Measurements from ENCODE around the gene PPIL6. TPM values are rescaled to one million over a fixed set of nuclear protein-coding genes. Genes with fewer than 3 reads are reported as not detected.

The PPIL6 gene
- polyA plus RNA-seq, 1 of the 3 experiments (the other 2 are of a cell fraction): 1.1 TPM

- peaks cover 35% of the 10 kb centered on the region for H3K79me2 ChIP-seq (ENCODE audit: insufficient read depth)
- 0 out of 2 replicates have a peak, but pooled peaks have one; percentile 13 for TF ChIP-seq TCF12 (IDR thresholded peaks at IDR 0.05)
- no peak for TF ChIP-seq FOXM1 (IDR thresholded peaks at IDR 0.05; ENCODE audit: low read depth)
- CTCF ChIA-PET: interaction anchor here (0.7 kb wide), 1 partner anchor 30 kb away, joined by 3 read pairs; no protein-coding TSS in a partner anchor
- peaks cover 15 to 20% of the 10 kb centered on the region in 2 experiments for H3K36me3 ChIP-seq (replicated peaks in 1 of 2; ENCODE audit: control insufficient read depth in 1 of 2, insufficient read depth in 2 of 2, low read length in 1 of 2)
- peak overlapping the region; percentile 89; the same call in 1 of the 2 replicates for H2AFZ ChIP-seq (ENCODE audit: low read depth)
- H3K9me3 ChIP-seq: no peaks in the 10 kb centered on the region
- WGBS (ENCODE audit: low lambda C conversion rate): 47% methylated on average over 3 of the region's 3 CpGs
- peaks cover 4% of the 10 kb centered on the region for H3F3A ChIP-seq (replicated peaks; ENCODE audit: insufficient read depth)
- no peak overlapping the region for H3K9ac ChIP-seq
- H3K4me2 ChIP-seq: peak overlapping the region; percentile 60; the same call in 1 of the 2 replicates
- no peaks in the 10 kb centered on the region for H3K27me3 ChIP-seq (ENCODE audit: insufficient read depth)
- H4K20me1 ChIP-seq (ENCODE audit: insufficient read depth): no peaks in the 10 kb centered on the region
- POLR2A ChIA-PET: no interaction called here
- H3K4me1 ChIP-seq (ENCODE audit: control insufficient read depth in 1 of 2, insufficient read depth in 2 of 2, low read depth in 1 of 2, low read length in 1 of 2): peaks cover 11 to 12% of the 10 kb centered on the region in 2 experiments; a peak in 3 of 4 replicates
- no peak for DNase-seq
- no peak overlapping the region for H3K27ac ChIP-seq (ENCODE audit: low read depth in 2 of 2, low read length in 1 of 2)
- no peak overlapping the region for H3K4me3 ChIP-seq (ENCODE audit: low read depth in 2 of 2, low read length in 1 of 2)
- H3K9me2 ChIP-seq: no peaks in the 10 kb centered on the region
Measured at GRCh38 chr6:109484122-109484521, 43.7 kb upstream of the PPIL6 start.

- Histone ChIP-seq H3K27me3 (ENCODE audit: insufficient read depth) (no peaks in the 10 kb centered on the region), H3K4me2 (peak overlapping the region; percentile 60), H3F3A (replicated peaks; ENCODE audit: insufficient read depth) (peaks cover 4% of the 10 kb centered on the region), H2AFZ (ENCODE audit: low read depth) (peak overlapping the region; percentile 89; the same call in 1 of the 2 replicates), H3K4me3 (ENCODE audit: low read depth in 2 of 2, low read length in 1 of 2) (peak overlapping the region; percentile 39 to 61; a peak in 3 of 4 replicates), H3K36me3 (replicated peaks in 1 of 2; ENCODE audit: control insufficient read depth in 1 of 2, insufficient read depth in 2 of 2, low read length in 1 of 2) (peaks cover 15 to 20% of the 10 kb centered on the region in 2 experiments), H3K9me3 (no peaks in the 10 kb centered on the region), H3K4me1 (ENCODE audit: control insufficient read depth in 1 of 2, insufficient read depth in 2 of 2, low read depth in 1 of 2, low read length in 1 of 2) (peaks cover 11 to 12% of the 10 kb centered on the region in 2 experiments; a peak in 3 of 4 replicates), H3K79me2 (ENCODE audit: insufficient read depth) (peaks cover 39% of the 10 kb centered on the region), H3K9ac (no peak overlapping the region; the same call in 1 of the 2 replicates), H3K27ac (ENCODE audit: low read depth in 2 of 2, low read length in 1 of 2) (no peak overlapping the region), H3K9me2 (no peaks in the 10 kb centered on the region), H4K20me1 (ENCODE audit: insufficient read depth) (no peaks in the 10 kb centered on the region)
- POLR2A ChIA-PET: no interaction called here
- no peak for DNase-seq
- CTCF ChIA-PET: interaction anchor here (1.5 kb wide), 1 partner anchor 13 kb away, joined by 3 read pairs; no protein-coding TSS in a partner anchor
- TF ChIP-seq IRF3 (IDR thresholded peaks at IDR 0.05; ENCODE audit: low read depth, low read length) (no peak), POLR2AphosphoS5 (IDR thresholded peaks at IDR 0.05; ENCODE audit: low read depth, low read length) (no peak), YY1 (IDR thresholded peaks at IDR 0.05; ENCODE audit: low read depth) (no peak), GABPA (IDR thresholded peaks at IDR 0.05; ENCODE audit: low read depth) (no peak), PBX3 (IDR thresholded peaks at IDR 0.05) (no peak), ZBTB33 (IDR thresholded peaks at IDR 0.05; ENCODE audit: borderline replicate concordance, low read depth) (no peak), NFIC (IDR thresholded peaks at IDR 0.05; ENCODE audit: borderline replicate concordance) (no peak), CTCF (IDR thresholded peaks at IDR 0.05) (no peak), FOXJ3 (CRISPR knock-in tag; IDR thresholded peaks at IDR 0.05) (no peak), FOXM1 (IDR thresholded peaks at IDR 0.05; ENCODE audit: low read depth) (no peak), MXI1 (IDR thresholded peaks at IDR 0.05; ENCODE audit: low read depth, low read length) (no peak), SMC3 (IDR thresholded peaks at IDR 0.05; ENCODE audit: low read depth, low read length) (no peak), USF1 (IDR thresholded peaks at IDR 0.05; ENCODE audit: borderline replicate concordance, low read depth) (no peak), ELF1 (IDR thresholded peaks at IDR 0.05) (no peak), RFX5 (IDR thresholded peaks at IDR 0.05; ENCODE audit: low read length) (no peak), RXRA (IDR thresholded peaks at IDR 0.05; ENCODE audit: borderline replicate concordance, low read depth) (no peak), TCF12 (IDR thresholded peaks at IDR 0.05) (no peak), SIN3A (IDR thresholded peaks at IDR 0.05; ENCODE audit: borderline replicate concordance, low read depth, low read length) (no peak)
- 5% methylated on average over 6 of the region's 6 CpGs for WGBS (ENCODE audit: low lambda C conversion rate)
Measured at GRCh38 chr6:109483735-109484057, 43.3 kb upstream of the PPIL6 start.
